Neuronal stem cell (in vitro differentiated cells): ENCODE data around the gene ITPR2.

ENCODE experiments used
- DNase-seq: peaks from one replicate; pipeline ENCODE4 v3.0.0-alpha.2; 2013; ENCODE audit warnings: low spot score
- H2AFZ ChIP-seq: one replicate; pipeline ENCODE4 v1.6.1; 2013; ENCODE audit warnings: mild to moderate bottlenecking, low read length, inconsistent platforms
- H2AK5ac ChIP-seq: 2 replicates; pipeline ENCODE4 v1.6.1; 2013; ENCODE audit warnings: low read depth, mild to moderate bottlenecking, inconsistent platforms, low read length, moderate library complexity, mixed read lengths
- H2BK120ac ChIP-seq: 2 replicates; pipeline ENCODE4 v1.6.1; 2013; ENCODE audit warnings: low read depth, mild to moderate bottlenecking, inconsistent platforms, low read length, moderate library complexity, mixed read lengths
- H2BK12ac ChIP-seq: one replicate; pipeline ENCODE4 v1.6.1; 2013; ENCODE audit warnings: low read length, inconsistent platforms
- H2BK15ac ChIP-seq: 2 replicates; pipeline ENCODE4 v1.6.1; 2013; ENCODE audit warnings: mild to moderate bottlenecking, low read length, inconsistent platforms, mixed read lengths
- H2BK5ac ChIP-seq: one replicate; pipeline ENCODE4 v1.6.1; 2013; ENCODE audit warnings: inconsistent platforms, mild to moderate bottlenecking, low read length, moderate library complexity
- H3K14ac ChIP-seq: one replicate; pipeline ENCODE4 v1.6.1; 2013; ENCODE audit warnings: low read length, inconsistent platforms
- H3K18ac ChIP-seq: 2 replicates; pipeline ENCODE4 v1.6.1; 2013; ENCODE audit warnings: low read length, inconsistent platforms
- H3K23ac ChIP-seq: 2 replicates; pipeline ENCODE4 v1.6.1; 2013; ENCODE audit warnings: low read depth, mild to moderate bottlenecking, mixed read lengths, low read length, inconsistent platforms; ENCODE audit not compliant: poor library complexity
- H3K27ac ChIP-seq: replicated peaks from 3 replicates; pipeline ENCODE4 v1.5.1; 2013; ENCODE audit warnings: low read length, inconsistent platforms
- H3K27me3 ChIP-seq, 3 experiments: 2 replicates each; pipeline ENCODE4 v1.6.1; 2013; ENCODE audit warnings: low read length in 3 of 3, mild to moderate bottlenecking in 2 of 3, inconsistent platforms in 1 of 3, low read depth in 1 of 3, mixed read lengths in 1 of 3, moderate library complexity in 1 of 3; ENCODE audit not compliant: control insufficient read depth in 3 of 3, insufficient read depth in 3 of 3
- H3K36me3 ChIP-seq, 2 donors: replicated peaks in 1 of 2; 2 replicates each; pipeline ENCODE4 v1.6.1; 2013; ENCODE audit warnings: low read length in 2 of 2; ENCODE audit not compliant: control insufficient read depth in 2 of 2, insufficient read depth in 2 of 2
- H3K4ac ChIP-seq: 2 replicates; pipeline ENCODE4 v1.6.1; 2013; ENCODE audit warnings: inconsistent platforms, mild to moderate bottlenecking, low read length, moderate library complexity
- H3K4me1 ChIP-seq, 2 donors: 1 replicate in 1 of 2; 2 replicates in 1 of 2; pipeline ENCODE4 v1.6.1; 2013; ENCODE audit warnings: low read length in 2 of 2, low read depth in 1 of 2; ENCODE audit not compliant: control insufficient read depth in 2 of 2, insufficient read depth in 1 of 2
- H3K4me2 ChIP-seq: one replicate; pipeline ENCODE4 v1.6.1; 2013; ENCODE audit warnings: mild to moderate bottlenecking, low read length, inconsistent platforms; ENCODE audit not compliant: insufficient read depth, poor library complexity, severe bottlenecking
- H3K4me3 ChIP-seq, 2 donors: 2 replicates each; pipeline ENCODE4 v1.5.1; 2013; ENCODE audit warnings: low read length in 2 of 2, mild to moderate bottlenecking in 2 of 2, inconsistent platforms in 1 of 2, moderate library complexity in 1 of 2
- H3K79me1 ChIP-seq: one replicate; pipeline ENCODE4 v1.6.1; 2013; ENCODE audit warnings: low read depth, mild to moderate bottlenecking, inconsistent platforms, low read length, moderate library complexity
- H3K9ac ChIP-seq: one replicate; pipeline ENCODE4 v1.6.1; 2013; ENCODE audit warnings: mild to moderate bottlenecking, low read depth, low read length, inconsistent platforms; ENCODE audit not compliant: poor library complexity
- H3K9me3 ChIP-seq, 2 donors: replicated peaks in 1 of 2; 2 replicates each; pipeline versions ENCODE3 to v1.6.1; 2013; ENCODE audit warnings: low read length in 2 of 2, mild to moderate bottlenecking in 2 of 2, inconsistent platforms in 1 of 2, low read depth in 1 of 2, mixed read lengths in 1 of 2, moderate library complexity in 1 of 2; ENCODE audit not compliant: control insufficient read depth in 2 of 2, insufficient read depth in 1 of 2
- H4K8ac ChIP-seq: one replicate; pipeline ENCODE4 v1.6.1; 2013; ENCODE audit warnings: low read depth, mild to moderate bottlenecking, inconsistent platforms, low read length, moderate library complexity
- H4K91ac ChIP-seq: one replicate; pipeline ENCODE4 v1.6.1; 2013; ENCODE audit warnings: low read length, low read depth, mild to moderate bottlenecking, inconsistent platforms; ENCODE audit not compliant: poor library complexity
- WGBS, 2 donors: extraction: QIAGEN DNeasy Blood & Tissue Kit; methylation state at CpG; one replicate each; pipeline ENCODE4 v1.1.7; 2013; ENCODE audit warnings: missing lambda C conversion rate in 2 of 2, mixed read lengths in 1 of 2; ENCODE audit not compliant: insufficient read length in 2 of 2, insufficient replicate concordance in 1 of 2; ENCODE audit errors: extremely low coverage in 2 of 2; 5-methylcytosine and 5-hydroxymethylcytosine counted together

Gene ITPR2

DNA sequence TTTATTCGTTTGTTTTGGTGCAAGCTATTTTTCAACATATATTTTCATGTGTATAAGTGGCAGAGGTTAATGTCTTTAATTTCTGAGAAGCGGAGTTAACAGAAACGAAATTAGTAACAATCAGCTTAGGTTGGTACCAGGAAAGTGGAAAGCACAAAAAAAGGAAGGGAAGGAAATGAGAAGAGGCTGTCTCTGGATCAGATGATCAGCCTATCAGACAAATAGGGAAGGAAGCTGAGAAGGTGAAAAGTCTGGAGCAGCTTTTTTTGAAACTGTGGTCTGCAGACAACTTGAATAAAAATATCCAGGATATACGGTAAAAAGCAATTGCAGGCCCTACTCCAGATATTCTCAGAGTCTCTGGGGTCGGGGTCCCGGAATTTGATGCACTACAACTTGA, 372.6 kb downstream of the ITPR2 start:
- no CpG with 5 or more reads among the region's 6 CpGs for WGBS, 2 donors
- Histone ChIP-seq H3K9me3 (no peaks in the 10 kb centered on the region), H3K14ac (no peak overlapping the region), H3K27ac (no peak overlapping the region), H3K18ac (no peak overlapping the region), H3K4me1 (peaks cover 0 to 3% of the 10 kb centered on the region in 2 donors), H3K36me3 (no peaks in the 10 kb centered on the region), H2AK5ac (no peak overlapping the region), H4K8ac (no peak overlapping the region), H3K79me1 (no peaks in the 10 kb centered on the region), H3K4ac (no peak overlapping the region), H2BK15ac (no peak overlapping the region), H2AFZ (no peak overlapping the region), H3K9ac (no peak overlapping the region), H2BK12ac (no peak overlapping the region), H3K4me3 (no peak overlapping the region), H3K23ac (no peak overlapping the region), H4K91ac (no peak overlapping the region), H2BK5ac (no peak overlapping the region), H3K4me2 (no peak overlapping the region), H2BK120ac (no peak overlapping the region), H3K27me3 (no peaks in the 10 kb centered on the region)
- no peak for DNase-seq

DNA sequence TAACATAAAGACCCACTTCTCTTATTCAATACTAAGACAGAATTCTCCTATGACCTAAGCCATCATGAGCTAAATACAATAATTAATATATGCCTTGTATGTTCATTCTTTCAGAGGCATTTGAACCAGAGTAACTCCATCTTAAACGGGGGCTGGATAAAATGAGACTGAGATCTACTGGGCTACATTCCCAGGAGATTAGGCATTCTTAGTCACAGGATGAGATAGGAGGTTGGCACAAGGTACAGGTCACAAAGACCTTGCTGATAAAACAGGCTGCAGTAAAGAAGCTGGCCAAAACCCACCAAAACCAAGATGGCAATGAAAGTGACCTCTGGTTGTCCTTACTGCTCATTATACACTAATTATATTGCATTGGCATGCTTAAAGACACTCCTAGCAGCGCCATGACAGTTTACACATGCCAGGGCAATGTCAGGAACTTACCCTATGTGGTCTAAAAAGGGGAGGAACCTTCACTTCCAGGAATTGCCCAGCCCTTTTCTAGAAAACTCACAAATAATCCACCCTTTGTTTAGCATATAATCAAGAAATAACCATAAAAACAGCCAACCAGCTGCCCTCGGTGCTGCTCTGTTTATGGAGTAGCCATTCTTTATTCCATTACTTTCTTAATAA, 376.9 kb downstream of the ITPR2 start:
- H3K79me1 ChIP-seq: no peaks in the 10 kb centered on the region
- H3K4ac ChIP-seq: no peak overlapping the region
- no peak overlapping the region for H3K27ac ChIP-seq
- H2BK120ac ChIP-seq: no peak overlapping the region
- no peak overlapping the region for H3K4me2 ChIP-seq
- H3K4me1 ChIP-seq: peaks cover 0 to 5% of the 10 kb centered on the region in 2 donors
- H3K9me3 ChIP-seq: no peaks in the 10 kb centered on the region
- no peak overlapping the region for H3K23ac ChIP-seq
- no CpG with 5 or more reads among the region's 3 CpGs for WGBS, 2 donors
- DNase-seq: no peak
- H2BK15ac ChIP-seq: no peak overlapping the region
- no peak overlapping the region for H2BK12ac ChIP-seq
- no peak overlapping the region for H3K18ac ChIP-seq
- no peak overlapping the region for H4K91ac ChIP-seq
- H3K9ac ChIP-seq: no peak overlapping the region
- no peak overlapping the region for H3K4me3 ChIP-seq
- H3K36me3 ChIP-seq: no peaks in the 10 kb centered on the region
- no peak overlapping the region for H2AFZ ChIP-seq
- no peaks in the 10 kb centered on the region for H3K27me3 ChIP-seq
- no peak overlapping the region for H4K8ac ChIP-seq
- H2AK5ac ChIP-seq: no peak overlapping the region
- H2BK5ac ChIP-seq: no peak overlapping the region
- H3K14ac ChIP-seq: no peak overlapping the region

DNA sequence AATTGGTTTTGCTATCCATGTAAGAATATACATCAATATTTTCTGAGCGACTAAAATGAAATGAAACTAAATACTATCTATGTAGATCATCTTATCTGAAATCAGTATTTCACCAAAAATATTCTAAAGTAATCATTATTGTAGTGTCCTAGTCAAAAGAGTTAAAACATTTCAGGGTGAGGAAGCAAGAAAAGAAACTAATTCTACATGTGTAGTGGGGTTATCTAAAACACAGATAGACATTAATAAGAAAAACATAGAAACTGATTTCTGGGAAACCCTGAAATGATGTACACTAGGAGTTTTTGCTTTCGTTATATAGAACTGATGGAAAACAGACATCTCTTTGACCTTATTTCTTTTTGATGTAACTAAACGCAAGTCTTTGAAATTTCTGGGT, 379.7 kb downstream of the ITPR2 start:
- Histone ChIP-seq H2BK12ac (no peak overlapping the region), H2BK120ac (no peak overlapping the region), H3K9me3 (no peaks in the 10 kb centered on the region), H3K27ac (no peak overlapping the region), H2BK5ac (no peak overlapping the region), H3K27me3 (no peaks in the 10 kb centered on the region), H3K9ac (no peak overlapping the region), H3K18ac (no peak overlapping the region), H3K79me1 (no peaks in the 10 kb centered on the region), H4K91ac (no peak overlapping the region), H2BK15ac (no peak overlapping the region), H3K4me2 (no peak overlapping the region), H3K4ac (no peak overlapping the region), H3K23ac (no peak overlapping the region), H3K4me3 (no peak overlapping the region), H3K4me1 (peaks cover 0 to 2% of the 10 kb centered on the region in 2 donors), H3K36me3 (no peaks in the 10 kb centered on the region), H2AFZ (no peak overlapping the region), H4K8ac (no peak overlapping the region), H3K14ac (no peak overlapping the region), H2AK5ac (no peak overlapping the region)
- no peak for DNase-seq
- no CpG with 5 or more reads among the region's 3 CpGs for WGBS, 2 donors

GRCh38 chr12:26452511-26452910, 380.5 kb downstream of the ITPR2 start:
- Histone ChIP-seq H3K14ac (no peak overlapping the region), H3K27ac (no peak overlapping the region), H3K4me2 (no peak overlapping the region), H4K91ac (no peak overlapping the region), H2AK5ac (no peak overlapping the region), H2AFZ (no peak overlapping the region), H3K4me3 (no peak overlapping the region), H3K9ac (no peak overlapping the region), H3K9me3 (no peaks in the 10 kb centered on the region), H3K27me3 (no peaks in the 10 kb centered on the region), H3K4ac (no peak overlapping the region), H2BK120ac (no peak overlapping the region), H2BK15ac (no peak overlapping the region), H2BK12ac (no peak overlapping the region), H3K79me1 (no peaks in the 10 kb centered on the region), H3K18ac (no peak overlapping the region), H2BK5ac (no peak overlapping the region), H3K4me1 (peaks cover 0 to 2% of the 10 kb centered on the region in 2 donors), H3K23ac (no peak overlapping the region), H3K36me3 (no peaks in the 10 kb centered on the region), H4K8ac (no peak overlapping the region)
- no CpG with 5 or more reads among the region's 6 CpGs for WGBS, 2 donors
- no peak for DNase-seq
